Measurements from ENCODE around the gene SNAP25.

DNA sequence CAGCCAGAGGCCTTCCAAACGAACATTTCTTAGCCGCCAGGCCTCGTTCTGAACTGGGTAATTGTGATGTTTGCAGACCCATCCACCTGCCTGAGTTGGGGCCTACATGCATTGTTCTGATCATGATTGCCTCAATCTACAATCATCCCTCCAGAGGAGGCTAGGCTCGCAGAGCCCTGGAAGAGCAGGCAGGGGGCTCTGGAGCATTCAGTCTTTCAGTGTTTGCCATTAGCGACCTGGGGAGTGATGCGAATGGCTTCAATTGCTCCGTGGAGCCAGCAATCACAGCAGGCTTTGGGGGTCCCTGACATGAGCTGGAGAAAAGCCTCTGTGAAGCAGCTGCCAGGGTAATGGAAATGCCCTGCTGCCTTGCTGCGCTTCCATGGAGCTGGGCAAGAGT lies 22.0 kb downstream of the SNAP25 start:
- TF ChIP-seq POLR2A (IDR thresholded peaks at IDR 0.05), result no peak
- TF ChIP-seq, protein P1, sequence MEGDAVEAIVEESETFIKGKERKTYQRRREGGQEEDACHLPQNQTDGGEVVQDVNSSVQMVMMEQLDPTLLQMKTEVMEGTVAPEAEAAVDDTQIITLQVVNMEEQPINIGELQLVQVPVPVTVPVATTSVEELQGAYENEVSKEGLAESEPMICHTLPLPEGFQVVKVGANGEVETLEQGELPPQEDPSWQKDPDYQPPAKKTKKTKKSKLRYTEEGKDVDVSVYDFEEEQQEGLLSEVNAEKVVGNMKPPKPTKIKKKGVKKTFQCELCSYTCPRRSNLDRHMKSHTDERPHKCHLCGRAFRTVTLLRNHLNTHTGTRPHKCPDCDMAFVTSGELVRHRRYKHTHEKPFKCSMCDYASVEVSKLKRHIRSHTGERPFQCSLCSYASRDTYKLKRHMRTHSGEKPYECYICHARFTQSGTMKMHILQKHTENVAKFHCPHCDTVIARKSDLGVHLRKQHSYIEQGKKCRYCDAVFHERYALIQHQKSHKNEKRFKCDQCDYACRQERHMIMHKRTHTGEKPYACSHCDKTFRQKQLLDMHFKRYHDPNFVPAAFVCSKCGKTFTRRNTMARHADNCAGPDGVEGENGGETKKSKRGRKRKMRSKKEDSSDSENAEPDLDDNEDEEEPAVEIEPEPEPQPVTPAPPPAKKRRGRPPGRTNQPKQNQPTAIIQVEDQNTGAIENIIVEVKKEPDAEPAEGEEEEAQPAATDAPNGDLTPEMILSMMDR (IDR thresholded peaks at IDR 0.05), result no peak
